Lower lobe of right lung (tissue), 2 donors: ENCODE data around the gene ESR1. TPM values are rescaled to one million over a fixed set of nuclear protein-coding genes. Genes with fewer than 3 reads are reported as not detected.

ENCODE experiments used
- ATAC-seq, 2 donors: fragments of 200-7000 bp; cut with Tn5 transposase; one replicate each; pipeline ENCODE4 v1.9.1; 2020 to 2022; ENCODE audit warnings: mild to moderate bottlenecking in 2 of 2, moderate library complexity in 2 of 2
- DNase-seq: peaks from one replicate; pipeline ENCODE4 v3.0.0-alpha.2; 2020
- H3K27ac ChIP-seq: fragments of 200-600 bp; one replicate; pipeline ENCODE4 v1.8.0; 2022
- H3K27me3 ChIP-seq: fragments of 200-600 bp; one replicate; pipeline ENCODE4 v1.8.0; 2022; ENCODE audit warnings: low read depth
- H3K36me3 ChIP-seq: fragments of 200-600 bp; one replicate; pipeline ENCODE4 v1.8.0; 2022; ENCODE audit warnings: mild to moderate bottlenecking
- H3K4me1 ChIP-seq: fragments of 200-600 bp; one replicate; pipeline ENCODE4 v1.8.0; 2022
- H3K4me3 ChIP-seq: fragments of 200-600 bp; one replicate; pipeline ENCODE4 v1.8.0; 2022; ENCODE audit warnings: mild to moderate bottlenecking
- H3K9me3 ChIP-seq: fragments of 200-600 bp; one replicate; pipeline ENCODE4 v1.8.0; 2022
- CTCF ChIP-seq: fragments of 200-600 bp; IDR thresholded peaks from one replicate; pipeline ENCODE4 v1.8.0; 2022; ENCODE audit warnings: antibody characterized with exemption, mild to moderate bottlenecking
- intact Hi-C: fragments of 100-400 bp; cut with DNase I; formaldehyde crosslinking; loops from one replicate; pipeline ENCODE4 v1.11.0; 2022
- total RNA-seq: library from RNA; stranded (reverse); fragmentation: NEBNext Ultra II Directional; extraction: Animal tissue kit (Norgen Biotek cat#: 25700); gene quantifications from one replicate; pipeline ENCODE4 v1.2.1, GENCODE V29; 2021
- donor health status: DM: no; HTN: yes; CAD: no; lungs with severe emphysema.

ESR1 gene
- total RNA-seq, 1 donor from 2014 or later, result 3.7 TPM

GRCh38 chr6:151814614-151815013 lies 7.1 kb downstream of the ESR1 start:
- intact Hi-C loops, result no loop called here
- H3K36me3 ChIP-seq, result no peaks in the 10 kb centered on the region
- no peak overlapping the region for H3K4me3 ChIP-seq
- no peak for TF ChIP-seq CTCF
- DNase-seq (no peak), ATAC-seq (no peak)
- no peak overlapping the region for H3K27ac ChIP-seq
- H3K27me3 ChIP-seq, result peaks cover 6% of the 10 kb centered on the region
- no peaks in the 10 kb centered on the region for H3K9me3 ChIP-seq
- no peaks in the 10 kb centered on the region for H3K4me1 ChIP-seq

GRCh38 chr6:151822252-151823111 lies 15.0 kb downstream of the ESR1 start:
- intact Hi-C loops, result no loop called here
- DNase-seq, result no peak
- ATAC-seq, result no peak

GRCh38 chr6:151826517-151827142 lies 19.1 kb downstream of the ESR1 start:
- H3K36me3 ChIP-seq, result no peaks in the 10 kb centered on the region
- ATAC-seq (no peak), DNase-seq (no peak)
- no peaks in the 10 kb centered on the region for H3K9me3 ChIP-seq
- no peaks in the 10 kb centered on the region for H3K27me3 ChIP-seq
- no peaks in the 10 kb centered on the region for H3K4me1 ChIP-seq
- TF ChIP-seq CTCF, result no peak
- H3K4me3 ChIP-seq, result no peak overlapping the region
- intact Hi-C loops, result no loop called here
- no peak overlapping the region for H3K27ac ChIP-seq

More at GRCh38 chr6:151822252-151823111, 15.0 kb downstream of the ESR1 start:
- no peak for TF ChIP-seq CTCF
- no peak overlapping the region for H3K4me3 ChIP-seq
- no peaks in the 10 kb centered on the region for H3K4me1 ChIP-seq
- H3K9me3 ChIP-seq, result no peaks in the 10 kb centered on the region
- H3K27me3 ChIP-seq, result no peaks in the 10 kb centered on the region
- no peaks in the 10 kb centered on the region for H3K36me3 ChIP-seq
- no peak overlapping the region for H3K27ac ChIP-seq

GRCh38 chr6:151832710-151833109 lies 25.2 kb downstream of the ESR1 start:
- H3K27me3 ChIP-seq, result no peaks in the 10 kb centered on the region
- H3K4me1 ChIP-seq, result no peaks in the 10 kb centered on the region
- H3K4me3 ChIP-seq, result no peak overlapping the region
- H3K36me3 ChIP-seq, result no peaks in the 10 kb centered on the region
- DNase-seq, result no peak
- no peaks in the 10 kb centered on the region for H3K9me3 ChIP-seq
- intact Hi-C loops, result no loop called here
- H3K27ac ChIP-seq, result no peak overlapping the region
- TF ChIP-seq CTCF, result no peak
- no peak for ATAC-seq

GRCh38 chr6:151835396-151835795 lies 27.9 kb downstream of the ESR1 start:
- Histone ChIP-seq H3K27ac (no peak overlapping the region), H3K36me3 (no peaks in the 10 kb centered on the region), H3K4me1 (no peaks in the 10 kb centered on the region), H3K27me3 (no peaks in the 10 kb centered on the region), H3K4me3 (no peak overlapping the region), H3K9me3 (no peaks in the 10 kb centered on the region)
- intact Hi-C loops, result no loop called here
- DNase-seq, result no peak
- ATAC-seq, result no peak
- TF ChIP-seq CTCF, result no peak
